ENCODE measurements around the gene INPPL1. TPM values are rescaled to one million over a fixed set of nuclear protein-coding genes. Genes with fewer than 3 reads are reported as not detected.

INPPL1 gene
- polyA plus RNA-seq, 1 donor (not counting 4 experiments of a cell fraction or from before 2014, with no cell fraction given) = 44.0 TPM

DNA sequence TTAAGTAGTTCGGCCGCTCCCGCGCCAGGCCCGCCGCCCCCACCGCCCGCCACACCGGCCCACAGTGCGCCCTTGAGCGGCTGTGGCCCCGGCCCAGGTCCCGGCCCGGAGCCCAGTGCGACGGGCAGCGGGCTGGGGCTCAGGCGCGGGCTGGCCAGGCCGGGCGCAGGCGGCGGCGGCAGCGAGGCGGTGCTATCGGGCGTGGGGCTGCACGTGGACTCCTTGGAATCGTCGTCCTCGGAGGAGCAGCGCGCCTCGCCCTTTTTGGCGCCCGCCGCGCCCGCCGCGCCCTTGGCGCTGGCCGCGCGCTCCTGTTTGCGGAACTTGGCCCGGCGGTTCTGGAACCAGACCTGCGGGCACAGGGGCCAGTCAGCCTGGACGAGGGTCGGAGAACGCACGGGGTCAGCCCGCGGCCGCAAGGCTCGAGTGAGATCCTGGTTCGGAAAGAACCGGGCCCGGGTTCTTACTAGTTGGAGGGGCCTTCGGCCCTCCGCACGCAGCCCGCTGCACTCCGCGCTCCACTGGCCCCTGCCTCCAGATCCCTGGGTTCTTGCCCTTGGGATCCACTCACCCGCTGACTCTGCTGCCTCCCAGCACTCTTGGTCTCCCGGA lies 15.4 kb downstream of the INPPL1 start:
- Histone ChIP-seq H3K27ac (ENCODE audit: control insufficient read depth, insufficient read depth, low read length) (no peak overlapping the region), H3K9me3 (ENCODE audit: control insufficient read depth, low read depth, low read length) (no peaks in the 10 kb centered on the region), H3K4me2 (ENCODE audit: control insufficient read depth, extremely low read depth, insufficient read depth, low read depth, low read length) (peak overlapping the region; percentile 54), H3K4me3 (ENCODE audit: control insufficient read depth in 2 of 3, extremely low read depth in 1 of 3, insufficient read depth in 2 of 3, low read depth in 1 of 3, low read length in 3 of 3) (peak overlapping the region in 1 of 3 experiments; percentile 12), H3K9me1 (ENCODE audit: control insufficient read depth, extremely low read depth, insufficient read depth, low read length) (no peaks in the 10 kb centered on the region), H4K20me1 (ENCODE audit: control insufficient read depth, extremely low read depth, insufficient read depth, low read length) (peaks cover 4% of the 10 kb centered on the region), H3K79me2 (ENCODE audit: control insufficient read depth, insufficient read depth, low read length) (no peaks in the 10 kb centered on the region), H3K36me3 (ENCODE audit: control insufficient read depth in 2 of 2, extremely low read depth in 1 of 2, insufficient read depth in 2 of 2, low read length in 2 of 2) (peaks cover 16 to 19% of the 10 kb centered on the region in 2 experiments), H3K27me3 (ENCODE audit: control insufficient read depth, extremely low read depth, insufficient read depth, low read length) (peaks cover 40% of the 10 kb centered on the region), H3K4me1 (ENCODE audit: control insufficient read depth, extremely low read depth, insufficient read depth, low read length) (peaks cover 6% of the 10 kb centered on the region), H3K9ac (ENCODE audit: control insufficient read depth, extremely low read depth, insufficient read depth, low read length) (no peak overlapping the region), H2AFZ (ENCODE audit: control insufficient read depth, low read length) (peak overlapping the region; percentile 4)
- DNase-seq (ENCODE audit: low read depth, low spot score) (no peak), FAIRE-seq (no peak)
- TF ChIP-seq, protein P1, sequence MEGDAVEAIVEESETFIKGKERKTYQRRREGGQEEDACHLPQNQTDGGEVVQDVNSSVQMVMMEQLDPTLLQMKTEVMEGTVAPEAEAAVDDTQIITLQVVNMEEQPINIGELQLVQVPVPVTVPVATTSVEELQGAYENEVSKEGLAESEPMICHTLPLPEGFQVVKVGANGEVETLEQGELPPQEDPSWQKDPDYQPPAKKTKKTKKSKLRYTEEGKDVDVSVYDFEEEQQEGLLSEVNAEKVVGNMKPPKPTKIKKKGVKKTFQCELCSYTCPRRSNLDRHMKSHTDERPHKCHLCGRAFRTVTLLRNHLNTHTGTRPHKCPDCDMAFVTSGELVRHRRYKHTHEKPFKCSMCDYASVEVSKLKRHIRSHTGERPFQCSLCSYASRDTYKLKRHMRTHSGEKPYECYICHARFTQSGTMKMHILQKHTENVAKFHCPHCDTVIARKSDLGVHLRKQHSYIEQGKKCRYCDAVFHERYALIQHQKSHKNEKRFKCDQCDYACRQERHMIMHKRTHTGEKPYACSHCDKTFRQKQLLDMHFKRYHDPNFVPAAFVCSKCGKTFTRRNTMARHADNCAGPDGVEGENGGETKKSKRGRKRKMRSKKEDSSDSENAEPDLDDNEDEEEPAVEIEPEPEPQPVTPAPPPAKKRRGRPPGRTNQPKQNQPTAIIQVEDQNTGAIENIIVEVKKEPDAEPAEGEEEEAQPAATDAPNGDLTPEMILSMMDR (optimal IDR thresholded peaks at IDR 0.05 in 1 of 3, IDR thresholded peaks at IDR 0.05 in 1 of 3, conservative IDR thresholded peaks at IDR 0.05 in 1 of 3; ENCODE audit: extremely low read depth in 1 of 3, insufficient read depth in 2 of 3, low read length in 3 of 3) = peak in 1 of 3 experiments; percentile 15
- no peak for TF ChIP-seq EZH2 (IDR thresholded peaks at IDR 0.05; ENCODE audit: low read length)
- dilution Hi-C loops (cut with MboI; ENCODE audit: extremely low pct_ligation_motif_present, low sequenced_read_pairs) = no loop called here

DNA sequence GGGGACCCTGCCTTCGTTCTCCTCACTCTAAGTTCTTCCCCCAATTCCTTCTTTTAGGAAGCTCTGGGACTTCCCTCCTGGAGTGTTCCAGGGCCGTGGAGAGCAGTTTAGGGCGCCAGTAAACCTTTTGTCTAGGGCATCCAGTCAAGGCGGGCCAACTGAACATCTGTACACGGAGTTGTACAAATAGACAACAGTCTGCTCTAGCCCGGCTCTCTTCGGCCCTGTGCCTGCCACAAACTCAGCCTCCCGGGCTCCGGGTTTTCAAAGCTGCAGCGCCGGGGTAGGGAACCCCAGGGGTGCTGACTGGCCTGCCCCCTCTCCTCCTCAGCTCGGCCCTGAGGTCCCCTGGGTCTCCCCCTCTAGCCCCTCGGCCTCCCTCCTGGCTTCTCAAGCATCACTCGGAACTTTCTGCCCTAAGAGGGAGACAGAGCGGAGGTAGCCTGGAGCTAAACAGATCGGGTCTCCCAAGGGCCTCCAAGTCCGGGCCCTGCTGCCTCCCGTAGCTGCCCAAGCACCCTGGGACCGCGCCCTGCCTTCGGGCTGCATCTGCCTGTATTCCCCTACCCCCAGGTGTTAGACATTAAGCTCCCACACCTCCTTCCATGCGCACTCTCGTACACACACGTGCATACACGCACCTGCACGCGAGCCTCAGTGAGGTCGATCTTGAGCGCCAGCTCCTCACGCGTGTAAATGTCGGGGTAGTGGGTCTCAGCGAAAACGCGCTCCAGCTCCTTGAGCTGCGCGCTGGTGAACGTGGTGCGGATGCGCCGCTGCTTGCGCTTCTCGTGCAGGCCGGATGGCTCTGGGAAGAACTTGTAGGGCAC lies 16.1 kb downstream of the INPPL1 start:
- Histone ChIP-seq H2AFZ (ENCODE audit: control insufficient read depth, low read length) (no peak overlapping the region), H3K27me3 (ENCODE audit: control insufficient read depth, extremely low read depth, insufficient read depth, low read length) (peaks cover 47% of the 10 kb centered on the region), H3K9ac (ENCODE audit: control insufficient read depth, extremely low read depth, insufficient read depth, low read length) (no peak overlapping the region), H3K36me3 (ENCODE audit: control insufficient read depth in 2 of 2, extremely low read depth in 1 of 2, insufficient read depth in 2 of 2, low read length in 2 of 2) (peaks cover 11 to 12% of the 10 kb centered on the region in 2 experiments), H3K79me2 (ENCODE audit: control insufficient read depth, insufficient read depth, low read length) (no peaks in the 10 kb centered on the region), H3K9me1 (ENCODE audit: control insufficient read depth, extremely low read depth, insufficient read depth, low read length) (no peaks in the 10 kb centered on the region), H4K20me1 (ENCODE audit: control insufficient read depth, extremely low read depth, insufficient read depth, low read length) (peaks cover 4% of the 10 kb centered on the region), H3K4me1 (ENCODE audit: control insufficient read depth, extremely low read depth, insufficient read depth, low read length) (peaks cover 6% of the 10 kb centered on the region), H3K27ac (ENCODE audit: control insufficient read depth, insufficient read depth, low read length) (no peak overlapping the region), H3K9me3 (ENCODE audit: control insufficient read depth, low read depth, low read length) (no peaks in the 10 kb centered on the region), H3K4me3 (ENCODE audit: control insufficient read depth in 2 of 3, extremely low read depth in 1 of 3, insufficient read depth in 2 of 3, low read depth in 1 of 3, low read length in 3 of 3) (peak overlapping the region in 1 of 3 experiments; percentile 12), H3K4me2 (ENCODE audit: control insufficient read depth, extremely low read depth, insufficient read depth, low read depth, low read length) (peak overlapping the region; percentile 54)
- FAIRE-seq (no peak), DNase-seq (ENCODE audit: low read depth, low spot score) (no peak)
- TF ChIP-seq, protein P1 (optimal IDR thresholded peaks at IDR 0.05 in 1 of 3, IDR thresholded peaks at IDR 0.05 in 1 of 3, conservative IDR thresholded peaks at IDR 0.05 in 1 of 3; ENCODE audit: extremely low read depth in 1 of 3, insufficient read depth in 2 of 3, low read length in 3 of 3) = no peak
- peak; percentile 83 for TF ChIP-seq EZH2 (IDR thresholded peaks at IDR 0.05; ENCODE audit: low read length)
- dilution Hi-C loops (cut with MboI; ENCODE audit: extremely low pct_ligation_motif_present, low sequenced_read_pairs) = no loop called here
